Effector CD8-positive, alpha-beta T cell (primary cell): ENCODE measurements around the gene DNAH2.
A peak's percentile ranks its signal among the peaks of the same experiment; 100 is the strongest.

Experiments
- DNase-seq: peaks from one replicate; lab custom pipeline; 2025; lab: John Stamatoyannopoulos, UW
- total RNA-seq, 4 experiments: gene quantifications; one replicate each; lab custom pipeline; 2026; lab: John Stamatoyannopoulos, UW

The DNAH2 gene, protein sequence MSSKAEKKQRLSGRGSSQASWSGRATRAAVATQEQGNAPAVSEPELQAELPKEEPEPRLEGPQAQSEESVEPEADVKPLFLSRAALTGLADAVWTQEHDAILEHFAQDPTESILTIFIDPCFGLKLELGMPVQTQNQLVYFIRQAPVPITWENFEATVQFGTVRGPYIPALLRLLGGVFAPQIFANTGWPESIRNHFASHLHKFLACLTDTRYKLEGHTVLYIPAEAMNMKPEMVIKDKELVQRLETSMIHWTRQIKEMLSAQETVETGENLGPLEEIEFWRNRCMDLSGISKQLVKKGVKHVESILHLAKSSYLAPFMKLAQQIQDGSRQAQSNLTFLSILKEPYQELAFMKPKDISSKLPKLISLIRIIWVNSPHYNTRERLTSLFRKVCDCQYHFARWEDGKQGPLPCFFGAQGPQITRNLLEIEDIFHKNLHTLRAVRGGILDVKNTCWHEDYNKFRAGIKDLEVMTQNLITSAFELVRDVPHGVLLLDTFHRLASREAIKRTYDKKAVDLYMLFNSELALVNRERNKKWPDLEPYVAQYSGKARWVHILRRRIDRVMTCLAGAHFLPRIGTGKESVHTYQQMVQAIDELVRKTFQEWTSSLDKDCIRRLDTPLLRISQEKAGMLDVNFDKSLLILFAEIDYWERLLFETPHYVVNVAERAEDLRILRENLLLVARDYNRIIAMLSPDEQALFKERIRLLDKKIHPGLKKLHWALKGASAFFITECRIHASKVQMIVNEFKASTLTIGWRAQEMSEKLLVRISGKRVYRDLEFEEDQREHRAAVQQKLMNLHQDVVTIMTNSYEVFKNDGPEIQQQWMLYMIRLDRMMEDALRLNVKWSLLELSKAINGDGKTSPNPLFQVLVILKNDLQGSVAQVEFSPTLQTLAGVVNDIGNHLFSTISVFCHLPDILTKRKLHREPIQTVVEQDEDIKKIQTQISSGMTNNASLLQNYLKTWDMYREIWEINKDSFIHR (N-terminal part only)
- 0 to 0.27 (median 0.09) reads per million in 4 experiments for total RNA-seq

DNA sequence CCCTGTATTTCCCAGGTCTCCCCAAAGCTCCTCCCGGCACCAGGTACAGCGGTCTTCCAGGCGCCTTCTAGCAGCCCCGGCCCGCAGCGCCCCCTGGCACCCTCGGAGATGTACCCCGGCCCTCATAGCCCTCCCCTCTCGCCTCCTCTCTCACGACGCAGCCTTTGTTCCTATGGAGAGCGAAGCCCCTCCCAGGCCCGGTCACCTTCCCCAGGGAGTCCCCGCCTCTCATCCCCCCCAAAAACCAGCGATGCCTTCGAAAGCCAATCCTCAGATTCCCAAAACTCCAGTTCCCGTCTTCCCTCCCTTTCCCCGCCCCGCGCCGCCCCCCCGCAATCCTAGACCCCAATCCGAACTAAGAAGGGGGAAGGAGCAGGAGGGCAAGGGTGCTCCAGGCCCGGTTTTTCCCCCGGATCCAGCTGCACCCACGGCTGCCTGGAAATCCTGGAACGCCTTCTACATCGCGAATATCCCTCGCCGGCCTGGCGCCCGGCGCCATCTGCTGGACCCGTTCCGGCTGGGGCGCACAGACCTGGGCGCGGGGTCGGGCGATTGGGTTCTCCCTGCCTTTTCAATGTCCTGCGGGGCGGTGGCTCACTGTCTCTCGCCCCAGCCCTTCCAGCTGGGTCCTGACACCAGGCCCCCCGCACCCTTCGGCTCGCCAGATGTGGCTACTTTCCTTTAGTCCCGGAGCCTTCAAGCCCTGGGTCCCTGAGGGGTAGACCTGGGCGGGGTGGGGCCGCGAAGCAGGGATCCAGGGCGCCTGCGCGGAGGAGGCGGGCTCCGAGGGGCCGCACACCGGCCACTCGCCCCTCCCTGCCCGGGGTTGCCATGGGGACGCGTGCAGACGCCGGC is at the start of gene DNAH2:
TSS of gene DNAH2 (plus strand) at position 844 of the 855 bp plus-strand sequence. CDS start 1,991 bp downstream, outside the sequence.
- DNase-seq = peak; percentile 7

DNA sequence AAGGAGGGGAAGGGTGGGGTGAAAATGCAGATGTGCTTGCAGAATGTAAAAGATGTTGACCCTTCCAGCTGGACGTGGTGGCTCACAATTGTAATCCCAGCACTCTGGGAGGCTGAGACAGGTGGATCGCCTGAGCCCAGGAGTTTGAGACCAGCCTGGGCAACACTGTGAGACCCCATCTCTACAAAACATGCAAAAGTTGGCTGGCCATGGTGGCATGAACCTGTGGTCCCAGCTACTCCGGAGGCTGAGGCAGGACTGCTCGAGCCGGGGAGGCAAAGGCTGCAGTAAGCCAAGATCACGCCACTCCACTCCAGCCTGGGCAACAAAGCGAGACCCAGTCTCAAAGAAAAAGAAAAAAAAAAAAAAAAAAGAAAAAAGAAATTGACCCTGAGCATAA is 49.1 kb upstream of the DNAH2 start:
- DNase-seq = no peak

GRCh38 chr17:7673239-7673638 is 44.3 kb upstream of the DNAH2 start:
- DNase-seq = no peak

GRCh38 chr17:7674934-7675333 is 42.6 kb upstream of the DNAH2 start:
- no peak for DNase-seq

DNA sequence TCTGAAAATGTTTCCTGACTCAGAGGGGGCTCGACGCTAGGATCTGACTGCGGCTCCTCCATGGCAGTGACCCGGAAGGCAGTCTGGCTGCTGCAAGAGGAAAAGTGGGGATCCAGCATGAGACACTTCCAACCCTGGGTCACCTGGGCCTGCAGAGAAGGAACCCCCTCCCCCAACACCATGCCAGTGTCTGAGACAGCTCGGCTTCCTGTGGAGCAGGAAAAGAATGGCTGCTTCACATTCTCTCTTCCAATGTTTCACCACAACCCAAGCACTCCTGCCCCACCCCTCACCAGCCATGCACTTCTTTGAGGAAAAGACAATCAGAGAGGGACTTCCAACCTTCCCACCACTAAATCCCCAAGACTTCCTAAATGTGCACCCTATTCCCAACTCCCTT is 41.0 kb upstream of the DNAH2 start:
- DNase-seq = no peak

DNA sequence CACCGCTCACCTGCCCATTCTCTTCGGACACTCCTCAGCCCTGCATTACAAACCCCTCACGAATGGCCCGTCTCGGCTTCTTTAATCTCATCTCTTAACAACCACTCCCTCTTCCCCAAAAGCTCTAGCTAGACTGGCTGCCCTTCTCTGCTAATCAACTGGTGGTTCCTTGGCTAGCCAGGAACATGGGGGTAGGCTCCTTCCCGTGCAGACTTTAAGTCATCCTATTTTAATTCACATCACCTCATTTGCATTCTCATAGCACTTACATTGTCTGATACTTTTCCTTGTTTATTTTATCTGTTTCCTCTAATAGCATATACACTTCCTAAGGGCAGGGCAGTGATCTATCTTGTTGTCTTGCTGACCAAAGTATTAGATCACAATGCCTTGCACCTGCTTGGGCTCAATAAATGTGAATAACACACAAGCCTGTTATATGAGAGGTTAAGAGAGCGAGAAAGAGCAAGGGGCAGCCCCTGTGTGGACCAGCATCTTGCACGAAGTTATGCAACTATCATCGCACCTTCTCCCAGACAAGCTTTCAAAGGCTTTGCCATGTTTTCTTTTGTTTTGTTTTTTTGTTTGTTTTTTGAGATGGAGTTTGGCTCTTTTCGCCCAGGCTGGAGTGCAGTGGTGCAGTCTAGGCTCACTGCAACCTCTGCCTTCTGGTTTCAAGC is 40.0 kb upstream of the DNAH2 start:
- no peak for DNase-seq

- no peak for DNase-seq
These were observed 32.6 kb upstream of the DNAH2 start for GRCh38 chr17:7684851-7685532.

- peak; percentile 77 for DNase-seq
These were observed 31.9 kb upstream of the DNAH2 start for GRCh38 chr17:7685533-7686221.

DNA sequence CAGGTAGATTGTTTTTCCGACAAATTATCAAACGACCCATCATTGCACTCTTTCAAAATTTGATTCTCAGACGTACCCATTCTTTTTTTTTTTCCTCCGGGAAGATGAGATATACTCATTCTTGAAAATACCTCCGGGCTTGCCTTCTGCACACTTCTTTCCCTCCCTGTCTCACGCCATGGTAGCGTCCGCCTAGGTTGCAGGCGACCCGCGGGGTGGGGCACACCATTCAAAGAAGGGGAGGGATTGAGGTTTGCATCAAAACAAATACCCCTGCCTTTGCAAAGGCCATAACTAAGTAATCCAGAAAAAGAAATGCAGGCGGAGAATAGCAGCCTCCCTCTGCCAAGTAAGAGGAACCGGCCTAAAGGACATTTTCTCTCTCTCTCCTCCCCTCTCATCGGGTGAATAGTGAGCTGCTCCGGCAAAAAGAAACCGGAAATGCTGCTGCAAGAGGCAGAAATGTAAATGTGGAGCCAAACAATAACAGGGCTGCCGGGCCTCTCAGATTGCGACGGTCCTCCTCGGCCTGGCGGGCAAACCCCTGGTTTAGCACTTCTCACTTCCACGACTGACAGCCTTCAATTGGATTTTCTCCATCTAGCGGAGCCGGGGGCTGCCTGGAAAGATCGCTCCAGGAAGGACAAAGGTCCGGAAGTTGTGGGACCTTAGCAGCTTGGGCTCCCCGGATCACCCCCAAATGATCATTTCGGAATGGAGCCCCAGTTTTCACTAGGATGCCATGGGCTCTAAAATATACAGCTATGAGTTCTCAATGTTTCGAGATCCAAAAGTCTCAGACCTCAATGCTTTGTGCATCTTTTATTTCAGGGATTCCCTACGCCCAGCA is 31.1 kb upstream of the DNAH2 start:
- peak; percentile 72 for DNase-seq

DNA sequence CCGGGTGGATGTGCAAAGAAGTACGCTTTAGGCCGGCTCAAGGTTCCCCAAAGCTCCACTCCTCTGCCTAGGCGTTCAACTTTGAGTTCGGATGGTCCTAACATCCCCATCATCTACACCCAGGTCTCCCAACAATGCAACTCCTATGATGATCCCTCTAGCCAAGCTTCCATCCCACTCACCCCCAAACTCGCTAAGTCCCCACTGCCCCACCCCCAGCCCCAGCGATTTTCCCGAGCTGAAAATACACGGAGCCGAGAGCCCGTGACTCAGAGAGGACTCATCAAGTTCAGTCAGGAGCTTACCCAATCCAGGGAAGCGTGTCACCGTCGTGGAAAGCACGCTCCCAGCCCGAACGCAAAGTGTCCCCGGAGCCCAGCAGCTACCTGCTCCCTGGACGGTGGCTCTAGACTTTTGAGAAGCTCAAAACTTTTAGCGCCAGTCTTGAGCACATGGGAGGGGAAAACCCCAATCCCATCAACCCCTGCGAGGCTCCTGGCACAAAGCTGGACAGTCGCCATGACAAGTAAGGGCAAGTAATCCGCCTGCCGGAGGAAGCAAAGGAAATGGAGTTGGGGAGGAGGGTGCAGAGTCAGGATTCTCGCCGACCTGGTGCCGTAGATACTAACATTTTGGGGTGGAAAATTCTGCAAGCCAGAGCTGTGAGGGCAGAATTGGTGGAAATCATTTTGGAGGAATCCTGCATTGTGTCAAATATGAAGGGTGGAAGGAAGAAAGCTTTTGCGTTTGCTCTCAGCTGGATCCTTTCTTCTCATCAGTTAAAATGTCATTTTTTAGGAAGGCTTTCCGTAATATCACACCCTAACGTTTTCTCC is 30.3 kb upstream of the DNAH2 start, which contains the start of gene TP53:
TSS of gene TP53 (minus strand) at position 419 of the 836 bp plus-strand sequence. CDS start 10,896 bp downstream, outside the sequence.
- peak; percentile 81 for DNase-seq

- DNase-seq = peak; percentile 94
These were observed 29.4 kb upstream of the DNAH2 start, which contains the start of gene WRAP53 for GRCh38 chr17:7687908-7688807. WRAP53 (plus strand) TSS chr17:7688477; CDS start chr17:7688649, 172 bp downstream.

DNA sequence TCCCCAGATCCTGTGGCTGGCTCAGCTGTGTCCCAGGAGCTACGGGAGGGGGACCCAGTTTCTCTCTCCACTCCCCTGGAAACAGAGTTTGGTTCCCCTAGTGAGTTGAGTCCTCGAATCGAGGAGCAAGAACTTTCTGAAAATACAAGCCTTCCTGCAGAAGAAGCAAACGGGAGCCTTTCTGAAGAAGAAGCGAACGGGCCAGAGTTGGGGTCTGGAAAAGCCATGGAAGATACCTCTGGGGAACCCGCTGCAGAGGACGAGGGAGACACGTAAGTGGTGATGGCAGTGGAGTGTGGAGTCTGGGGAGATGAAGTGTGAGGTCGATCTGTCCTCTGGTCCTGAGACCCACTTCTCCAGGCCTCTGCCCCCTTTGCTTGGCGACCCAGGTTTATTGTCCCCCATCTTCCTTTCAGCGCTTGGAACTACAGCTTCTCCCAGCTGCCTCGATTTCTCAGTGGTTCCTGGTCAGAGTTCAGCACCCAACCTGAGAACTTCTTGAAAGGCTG is 28.7 kb upstream of the DNAH2 start:
- DNase-seq = no peak

DNA sequence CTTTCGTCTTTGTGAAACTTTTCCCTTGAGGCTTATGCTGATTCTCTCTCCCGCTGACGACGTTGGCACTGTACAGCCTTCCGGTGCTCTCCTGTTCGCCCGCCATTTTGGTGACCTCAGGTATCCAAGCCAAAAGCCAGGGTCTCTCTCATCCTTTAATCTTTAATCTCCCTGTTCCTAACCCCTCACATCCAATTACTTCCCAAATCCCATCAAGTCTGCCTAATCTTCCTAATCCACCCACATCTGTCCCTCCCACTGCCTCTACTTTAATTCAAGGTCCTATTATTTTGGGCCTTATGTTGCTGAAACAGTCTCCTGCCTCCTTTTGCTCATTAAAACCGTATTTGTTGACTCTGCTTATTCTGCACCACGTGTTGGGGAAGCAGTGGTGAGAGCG is 22.0 kb upstream of the DNAH2 start:
- no peak for DNase-seq

DNA sequence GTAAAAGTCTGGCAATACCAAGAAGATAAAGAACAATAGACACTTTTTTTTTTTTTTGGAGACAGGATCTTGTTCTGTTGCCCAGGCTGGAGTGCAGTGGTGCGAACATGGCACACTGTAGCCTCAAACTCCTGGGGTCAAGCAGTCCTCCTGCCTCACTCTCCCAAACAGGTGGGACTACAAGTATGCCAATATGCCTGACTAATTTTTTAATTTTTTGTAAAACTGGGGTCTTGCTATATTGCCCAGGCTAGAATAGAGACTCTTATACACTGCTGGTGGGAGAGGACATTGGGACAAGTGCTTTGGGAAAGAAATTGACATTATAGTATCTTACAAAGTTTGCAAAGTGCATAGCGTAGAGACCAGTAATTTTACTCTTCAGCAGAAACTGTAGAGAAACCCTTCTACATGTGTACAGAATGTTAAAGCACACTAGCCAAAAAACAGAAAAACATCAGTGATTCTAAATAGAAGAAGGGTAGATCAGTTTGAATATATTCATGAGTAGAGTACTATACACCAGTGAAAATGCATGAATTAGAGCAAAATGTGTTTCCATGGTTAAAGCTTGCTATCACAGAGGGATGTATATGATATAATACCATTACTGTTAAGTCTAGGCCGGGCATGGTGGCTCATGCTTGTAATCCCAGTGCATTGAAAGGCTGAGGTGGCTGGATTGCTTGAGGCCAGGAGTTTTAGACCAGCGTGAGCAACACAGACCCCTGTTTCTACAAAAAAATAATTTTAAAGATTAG is 19.5 kb upstream of the DNAH2 start:
- DNase-seq = no peak

- no peak for DNase-seq
These were observed 17.0 kb upstream of the DNAH2 start for GRCh38 chr17:7700510-7700909.

DNA sequence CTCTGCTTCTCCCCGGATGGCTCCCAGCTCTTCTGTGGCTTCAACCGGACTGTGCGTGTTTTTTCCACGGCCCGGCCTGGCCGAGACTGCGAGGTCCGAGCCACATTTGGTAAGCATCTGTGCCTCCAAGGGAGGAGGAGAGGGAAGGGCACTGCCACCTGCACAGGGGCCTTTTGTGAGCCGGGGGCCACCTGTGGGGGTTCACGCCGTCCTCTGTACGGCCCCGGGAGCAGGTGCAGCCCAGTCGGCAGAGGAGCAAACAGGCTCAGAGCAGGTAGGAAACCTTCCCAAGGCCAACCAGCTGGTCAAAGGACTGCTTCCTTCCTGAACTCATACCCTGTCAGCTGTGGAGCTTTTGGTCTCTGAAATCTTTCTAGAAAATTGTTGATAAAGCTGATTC is 15.9 kb upstream of the DNAH2 start:
- DNase-seq = no peak
